GOT3 (cell line): ENCODE measurements around the gene NUDT4.
"Not testable (repeated sequence)": the region's sequence is repeated elsewhere in the genome, so short reads cannot be mapped to it uniquely, and the experiment has no call there.

Experiments used
- DNase-seq: peaks from one replicate; lab custom pipeline; 2025; ENCODE audit warnings: mixed read lengths; lab: John Stamatoyannopoulos, UW

Gene NUDT4

DNA sequence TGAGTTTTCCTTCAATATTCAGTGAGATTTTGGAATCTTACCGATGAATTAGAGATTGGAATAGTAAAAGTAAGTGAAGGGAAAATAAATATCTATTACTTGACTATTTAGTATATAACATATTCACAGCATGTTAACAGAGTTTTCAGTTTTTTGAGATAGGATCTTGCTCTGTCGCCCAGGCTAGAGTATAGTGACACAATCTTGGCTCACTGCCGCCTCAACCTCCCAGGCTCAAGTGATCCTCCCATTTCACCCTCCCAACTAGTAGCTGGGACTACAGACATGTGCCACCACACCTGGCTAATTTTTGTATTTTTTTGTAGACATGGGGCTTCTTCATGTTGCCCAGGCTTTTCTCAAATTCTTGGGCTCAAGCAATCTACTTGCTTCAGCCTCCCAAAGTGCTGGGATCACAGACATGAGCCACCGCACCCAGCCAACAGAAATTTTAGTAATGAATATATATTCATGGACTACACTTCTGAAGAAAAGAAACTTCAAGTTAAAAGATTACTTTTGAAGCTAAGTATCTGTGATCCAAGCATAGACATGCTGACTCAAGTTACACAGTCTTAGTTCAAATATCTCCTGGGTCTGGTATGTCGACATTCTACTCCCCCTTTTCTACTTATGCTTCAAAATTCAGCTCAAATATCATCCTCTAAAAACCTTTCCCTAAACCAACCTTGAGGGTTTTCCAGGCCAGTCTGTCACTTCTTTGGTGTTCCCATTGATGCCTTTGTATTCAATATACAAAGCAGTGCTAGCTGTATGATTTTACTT is 50.2 kb downstream of the NUDT4 start:
- no peak for DNase-seq

DNA sequence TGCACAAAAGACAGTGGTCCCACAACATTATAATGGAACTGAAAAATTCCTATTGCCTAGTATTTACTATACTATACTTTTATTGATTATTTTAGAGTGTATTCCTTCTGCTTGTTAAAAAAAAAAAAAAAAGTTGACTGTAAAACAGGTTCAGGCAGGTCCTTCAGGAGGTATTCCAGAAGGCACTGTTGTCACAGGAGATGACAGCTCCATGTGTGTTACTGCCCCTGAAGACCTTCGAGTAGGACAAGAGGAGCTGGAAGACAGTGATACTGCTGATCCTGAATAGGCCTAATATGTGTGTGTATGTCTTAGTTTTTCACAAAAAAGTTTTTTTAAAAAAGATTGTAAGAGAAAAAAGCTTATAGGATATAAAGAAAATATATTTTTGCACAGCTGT is 51.7 kb downstream of the NUDT4 start:
- DNase-seq: no peak

DNA sequence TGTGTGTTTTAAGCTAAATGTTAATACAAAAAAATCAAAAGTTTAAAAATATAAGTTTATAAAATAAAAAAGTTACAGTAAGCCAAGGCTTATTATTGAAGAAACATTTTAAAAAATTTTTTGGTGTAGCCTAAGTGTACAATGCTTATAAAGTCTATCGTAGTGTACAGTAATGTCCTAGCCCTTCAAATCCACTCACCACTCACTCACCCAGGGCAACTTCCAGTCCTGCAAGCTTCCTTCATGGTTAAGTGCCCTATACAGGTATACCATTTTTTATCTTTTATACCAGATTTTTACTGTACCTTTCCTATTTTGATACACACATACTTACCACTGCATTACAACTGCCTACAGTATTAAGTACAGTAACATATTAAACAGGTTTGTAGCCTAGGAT is 52.1 kb downstream of the NUDT4 start:
- DNase-seq: no peak

DNA sequence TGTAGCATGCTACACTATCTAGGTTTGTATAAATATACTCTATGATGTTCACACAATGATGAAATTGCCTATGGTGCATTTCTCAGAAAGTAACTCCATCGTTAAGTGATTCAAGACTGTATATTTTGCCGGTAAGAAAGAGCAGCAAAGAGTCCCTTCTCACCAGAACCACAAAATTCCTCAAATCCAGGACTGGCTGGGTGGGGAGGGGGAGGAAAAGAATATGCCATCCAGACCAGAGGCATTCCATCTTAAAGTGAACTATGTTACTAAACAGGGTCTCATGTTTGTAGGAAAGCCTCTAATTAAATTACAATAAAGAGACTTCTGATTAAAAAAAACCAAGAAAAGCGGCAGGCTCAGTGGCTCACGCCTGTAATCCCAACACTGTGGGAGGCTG is 52.6 kb downstream of the NUDT4 start:
- DNase-seq: no peak

DNA sequence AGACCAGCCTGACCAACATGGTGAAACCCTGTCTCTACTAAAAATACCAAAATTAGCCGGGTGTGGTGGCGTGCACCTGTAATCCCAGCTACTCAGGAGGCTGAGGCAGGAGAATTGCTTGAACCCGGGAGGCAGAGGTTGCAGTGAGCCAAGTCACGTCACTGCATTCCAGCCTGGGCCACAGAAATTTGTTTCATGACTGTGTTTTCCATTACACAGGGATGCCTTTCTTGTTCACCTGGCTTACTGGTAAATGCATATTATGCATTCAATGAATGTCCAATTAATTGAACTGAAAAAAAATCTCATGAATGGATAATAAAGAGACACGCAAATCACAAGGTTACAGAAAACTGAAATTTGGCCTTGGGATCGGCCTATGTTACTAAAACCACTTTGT is 54.3 kb downstream of the NUDT4 start:
- DNase-seq: not testable (repeated sequence)

DNA sequence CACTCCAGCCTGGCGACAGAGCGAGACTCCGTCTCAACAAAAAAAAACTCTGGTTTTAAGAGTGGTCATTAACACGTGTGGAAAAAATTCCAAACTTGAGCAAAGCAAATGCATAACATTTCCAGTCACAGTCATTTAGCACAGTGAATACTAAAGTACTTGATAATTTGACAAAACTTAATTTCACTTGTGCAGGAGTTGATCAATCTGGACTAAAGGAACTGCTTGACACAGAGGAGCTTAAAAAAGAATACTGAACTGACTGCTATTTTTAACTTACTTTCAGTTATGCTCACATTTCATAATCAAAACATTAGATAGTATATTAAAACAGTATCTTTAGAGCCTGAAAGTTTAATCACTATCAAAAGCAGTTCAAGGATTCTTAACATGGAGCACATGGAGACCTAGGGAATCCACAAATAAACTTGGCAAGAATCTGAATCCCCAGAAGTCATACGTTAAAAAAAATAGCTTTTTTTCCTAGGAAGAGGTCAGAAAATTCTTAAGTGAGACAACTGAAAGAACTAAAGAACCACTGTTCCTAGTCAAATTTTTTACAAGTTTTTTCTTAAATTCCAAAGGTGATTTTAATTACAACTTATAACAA is 56.6 kb downstream of the NUDT4 start:
- DNase-seq: no peak

DNA sequence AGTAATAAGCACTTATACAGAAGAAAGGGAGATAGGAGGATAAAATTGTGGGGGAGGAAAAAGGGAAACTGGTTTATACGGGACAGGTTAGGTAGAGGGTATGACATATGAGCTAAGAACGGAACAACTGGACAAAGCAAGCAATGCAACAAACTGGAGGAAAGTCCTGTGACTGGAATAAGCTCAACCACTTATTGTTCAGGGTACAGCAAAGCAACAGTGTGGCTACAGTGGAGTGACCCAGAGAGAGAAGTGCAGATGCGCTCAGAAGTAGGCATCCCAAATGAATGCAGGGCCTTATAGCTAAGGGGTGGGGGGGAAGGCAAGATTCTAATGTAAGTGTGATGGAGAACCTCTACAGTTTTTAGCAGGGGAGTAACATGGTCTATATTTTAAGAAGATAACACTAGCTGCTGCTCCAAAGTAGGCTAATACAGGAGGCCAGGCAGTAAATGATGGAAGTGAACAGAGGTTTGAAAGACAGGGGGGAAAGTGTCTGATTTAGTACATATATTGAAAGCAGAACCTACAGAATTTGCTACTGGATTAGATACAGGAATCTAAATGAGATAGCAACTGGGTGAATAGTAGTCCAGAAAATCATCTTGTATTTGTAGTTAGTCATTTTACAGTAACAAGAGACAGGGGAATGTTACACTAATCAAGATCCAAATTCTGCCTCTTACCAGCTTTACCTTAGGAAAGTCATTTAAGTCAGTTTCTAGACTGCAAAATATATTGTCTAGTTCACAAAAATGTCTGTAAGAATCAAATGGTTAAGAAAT is 60.7 kb downstream of the NUDT4 start:
- no peak for DNase-seq

DNA sequence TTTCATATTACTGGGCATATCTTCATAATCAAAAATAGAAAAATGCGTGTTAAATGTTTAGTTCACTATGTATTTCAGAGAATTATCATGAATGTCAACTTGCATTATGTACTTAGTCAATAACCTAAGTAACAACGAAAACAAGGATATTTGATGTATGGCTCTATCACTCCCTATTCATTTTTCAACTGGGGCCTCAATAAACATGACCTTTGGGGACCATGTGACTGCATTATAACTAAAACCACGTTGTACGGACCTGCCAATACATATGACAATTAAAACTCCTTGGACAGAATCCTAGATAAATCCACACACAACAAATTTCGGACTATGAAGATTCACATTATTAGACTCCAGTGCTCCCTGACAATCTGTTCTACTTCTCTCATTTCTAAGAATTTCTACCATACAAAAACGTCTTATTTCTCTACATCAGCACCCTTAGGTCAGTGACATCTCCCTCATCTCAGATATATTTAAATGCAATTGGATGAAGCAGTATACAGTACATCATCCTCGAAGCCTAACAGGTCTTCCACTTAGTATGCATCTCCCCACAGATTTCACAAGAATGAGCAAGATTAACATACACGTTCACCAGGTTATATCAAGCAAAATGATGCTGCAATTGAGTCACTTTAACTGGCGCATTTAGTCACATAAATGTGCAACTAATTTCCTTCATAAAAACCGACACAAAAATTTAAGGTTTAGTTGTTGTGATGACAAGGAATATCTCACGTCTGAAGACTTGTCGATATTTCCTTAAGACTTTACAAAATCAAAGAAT is 62.5 kb downstream of the NUDT4 start:
- DNase-seq: no peak

DNA sequence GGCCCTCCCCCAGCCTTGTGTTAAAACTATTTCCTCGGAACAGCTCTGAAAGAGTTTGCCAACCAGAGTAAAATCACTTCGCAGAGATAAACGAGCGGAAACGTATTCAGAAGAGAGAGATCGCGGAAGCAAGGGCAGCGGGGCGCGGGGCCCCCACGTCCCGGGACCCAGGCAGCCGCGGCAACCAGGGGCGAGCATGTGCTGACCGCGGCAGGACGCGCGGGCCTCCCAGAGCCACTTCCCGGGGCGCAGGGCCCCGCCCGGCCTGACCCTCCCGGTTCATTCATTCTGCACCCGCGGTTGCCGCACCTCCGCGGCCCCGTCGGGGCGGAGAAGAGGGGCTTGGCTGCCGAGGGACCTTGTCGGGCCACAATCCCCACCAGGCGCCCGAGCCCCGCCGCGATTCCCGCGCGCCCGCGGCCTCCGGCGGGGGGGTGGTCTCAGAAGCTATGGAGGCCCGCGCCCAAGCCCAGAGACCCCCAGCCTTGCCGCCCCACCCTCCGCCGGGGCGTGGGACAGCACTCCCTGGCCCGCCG is 63.4 kb downstream of the NUDT4 start:
- DNase-seq: no peak

DNA sequence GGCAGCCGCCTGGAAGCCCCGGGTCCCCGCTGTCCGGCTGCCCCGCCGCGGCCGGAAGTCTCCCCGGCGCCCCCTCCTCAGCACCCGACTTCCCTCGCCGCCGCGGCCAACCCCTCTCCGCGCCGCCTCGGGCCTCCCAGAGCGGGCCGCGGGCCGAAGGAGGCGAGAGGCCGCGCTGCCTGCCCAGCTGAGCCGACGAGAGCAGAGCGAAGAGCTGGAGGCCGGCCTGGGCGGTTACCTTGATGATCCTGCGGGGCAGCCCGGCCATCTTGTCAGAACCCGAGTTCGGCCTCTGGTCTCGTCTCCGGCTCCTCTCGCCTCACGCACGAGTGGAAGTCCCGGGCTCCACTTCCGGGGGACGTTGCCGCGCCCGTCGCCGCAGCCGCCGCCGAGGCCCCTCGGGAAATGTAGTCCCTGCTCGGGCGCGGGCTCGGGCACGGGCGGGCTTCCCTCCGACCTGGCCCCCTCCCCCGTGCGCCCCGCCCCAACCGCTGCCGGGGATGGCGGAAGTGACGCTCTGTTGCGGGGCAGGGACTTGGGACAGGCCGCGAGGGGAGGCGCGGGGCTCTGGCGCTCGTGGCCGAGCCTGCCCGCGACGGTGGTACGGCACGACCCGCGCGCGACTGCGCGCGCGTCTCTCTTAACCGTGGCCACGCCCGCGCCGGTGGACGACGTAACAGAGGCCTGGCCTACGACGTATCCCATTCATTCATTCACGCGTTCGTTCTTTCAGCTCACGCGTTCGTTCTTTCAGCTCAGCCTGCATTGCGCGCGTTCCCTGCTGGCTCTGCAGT is 64.1 kb downstream of the NUDT4 start, which contains the start of gene UBE2N:
UBE2N (minus strand) TSS at position 331 of the 794 bp plus-strand sequence; CDS start at position 268, 63 bp downstream.
- peak; percentile 80 for DNase-seq

DNA sequence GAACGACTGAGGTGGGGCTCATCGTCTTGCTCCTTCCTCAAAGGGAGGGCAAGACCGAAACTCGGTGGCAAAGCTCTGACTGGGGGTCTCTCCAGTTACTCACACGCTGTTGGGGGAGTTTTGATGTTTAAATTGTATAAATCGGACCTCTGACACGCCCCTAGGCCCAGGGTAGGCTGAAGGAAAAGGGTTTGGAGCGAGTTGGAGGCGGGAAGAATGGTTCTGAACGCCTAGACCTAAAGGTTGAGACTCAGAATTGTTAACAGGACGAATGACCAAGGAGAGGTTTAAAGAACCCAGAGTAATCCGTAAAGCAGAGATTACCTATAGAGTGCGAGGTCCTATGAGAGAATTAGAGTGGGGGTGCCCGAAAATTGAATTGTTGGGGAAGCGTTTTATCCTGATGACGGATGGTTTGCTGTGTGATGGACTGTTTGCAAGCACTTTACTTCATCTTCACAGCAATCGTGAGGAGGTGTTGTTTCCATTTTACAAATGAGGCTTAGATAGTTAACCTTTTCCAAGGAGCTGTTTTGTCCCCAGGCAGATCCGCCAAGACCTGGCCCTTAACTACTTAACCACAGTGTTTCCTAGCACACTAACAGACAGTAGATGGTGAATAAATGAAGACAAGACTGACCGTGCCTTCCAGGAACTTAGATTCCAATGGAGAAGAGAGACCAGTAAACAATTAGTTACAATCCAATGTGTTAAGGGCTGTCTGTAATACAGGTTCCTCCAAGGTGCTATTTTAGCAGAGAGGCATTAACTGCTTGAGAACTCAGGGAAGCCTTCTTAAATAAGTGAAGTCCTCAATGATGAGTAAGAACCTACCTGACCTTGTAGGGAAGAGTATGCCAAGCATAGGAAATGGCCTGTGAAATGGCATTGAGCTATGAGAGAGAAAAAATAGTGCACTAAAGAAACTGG is 65.0 kb downstream of the NUDT4 start:
- no peak for DNase-seq

DNA sequence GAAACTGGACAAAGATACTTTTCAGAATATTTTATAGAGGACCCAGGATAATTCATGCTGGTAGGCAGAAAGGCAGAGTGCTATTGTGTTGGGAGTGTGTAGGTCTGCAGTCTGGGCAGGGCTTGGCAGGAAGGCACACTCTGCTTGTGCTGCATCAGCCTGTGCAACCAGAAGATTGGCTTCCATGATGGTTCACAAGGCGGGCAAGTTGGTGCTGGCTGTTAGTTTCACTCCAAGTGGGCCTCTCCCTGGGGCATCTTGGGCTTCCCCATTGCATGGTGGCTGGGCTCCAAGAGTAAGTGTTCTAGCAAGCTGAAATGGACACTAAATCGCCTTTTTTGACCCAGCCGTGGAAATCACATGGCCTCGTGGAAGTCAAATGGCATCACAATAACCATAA is 65.9 kb downstream of the NUDT4 start:
- no peak for DNase-seq

DNA sequence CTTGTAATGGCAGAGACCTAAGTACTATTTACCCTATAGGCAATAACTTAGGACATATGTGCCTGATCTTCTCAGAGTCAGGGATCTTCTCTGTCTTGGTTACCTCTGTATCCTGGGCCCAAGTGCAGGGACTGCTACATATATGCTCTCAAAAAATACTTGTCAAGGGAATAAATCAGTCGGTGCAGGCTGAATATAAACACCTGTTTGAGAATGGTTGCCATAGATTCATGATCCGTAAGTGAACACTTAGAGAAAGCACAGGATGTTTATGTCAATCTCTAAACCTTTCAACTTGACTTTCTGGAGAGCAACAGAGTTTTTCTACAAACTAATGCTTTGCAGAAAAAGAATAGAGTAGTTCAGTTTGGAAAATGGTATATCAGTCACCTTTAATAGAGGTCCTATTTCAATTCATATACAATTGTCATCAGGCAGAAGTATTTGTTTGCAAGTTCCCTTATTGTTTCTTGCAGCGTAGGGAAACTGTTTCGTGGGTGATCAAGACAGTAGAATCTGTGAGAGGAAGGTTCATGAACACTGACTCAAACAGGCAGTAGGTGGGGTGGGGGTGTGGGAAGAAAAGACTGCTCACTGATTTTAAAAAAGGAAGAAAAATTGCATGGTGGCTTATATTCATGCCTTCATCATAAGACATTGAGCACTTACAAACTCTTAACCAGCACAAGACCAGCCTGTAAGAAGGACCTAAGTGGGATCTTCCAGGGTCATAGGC is 70.0 kb downstream of the NUDT4 start:
- no peak for DNase-seq

DNA sequence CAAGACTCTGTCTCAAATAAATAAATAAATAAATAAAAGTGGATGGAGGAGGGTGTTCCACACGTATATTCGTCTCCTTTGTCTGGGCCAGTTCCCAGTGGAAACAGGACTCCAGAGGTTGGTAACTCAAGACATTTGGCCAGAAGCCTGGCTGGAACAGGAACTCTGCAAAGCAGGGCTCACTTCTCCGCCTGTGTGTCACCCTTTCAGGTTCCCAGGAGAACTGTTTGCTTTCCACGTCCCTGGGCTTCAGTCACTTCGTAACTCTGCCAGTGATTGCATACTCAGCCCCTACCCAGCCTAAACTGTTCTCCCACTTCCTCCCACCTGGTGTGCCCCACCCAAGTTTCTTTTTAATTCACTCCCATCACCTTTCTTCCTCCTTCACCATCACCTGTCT is 71.1 kb downstream of the NUDT4 start:
- DNase-seq: no peak

DNA sequence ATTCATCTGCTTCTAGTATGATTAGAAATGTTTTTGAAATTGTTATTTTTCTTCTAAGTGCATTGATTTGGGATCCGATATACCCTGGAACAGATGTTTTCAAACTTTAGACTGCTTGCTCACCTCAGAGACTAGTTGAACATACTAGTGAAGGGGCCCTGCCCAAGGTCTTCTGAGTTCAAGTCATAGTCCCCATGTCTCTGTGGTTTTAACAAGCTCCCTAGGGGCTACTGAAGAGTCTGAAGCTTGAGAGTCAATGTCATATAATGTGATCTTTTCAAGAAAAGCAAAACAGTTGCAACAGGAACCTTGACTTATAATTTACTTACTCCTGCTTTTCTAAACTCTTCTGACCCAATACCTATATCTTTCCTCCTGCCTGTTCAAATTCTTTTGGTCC is 71.6 kb downstream of the NUDT4 start:
- no peak for DNase-seq

DNA sequence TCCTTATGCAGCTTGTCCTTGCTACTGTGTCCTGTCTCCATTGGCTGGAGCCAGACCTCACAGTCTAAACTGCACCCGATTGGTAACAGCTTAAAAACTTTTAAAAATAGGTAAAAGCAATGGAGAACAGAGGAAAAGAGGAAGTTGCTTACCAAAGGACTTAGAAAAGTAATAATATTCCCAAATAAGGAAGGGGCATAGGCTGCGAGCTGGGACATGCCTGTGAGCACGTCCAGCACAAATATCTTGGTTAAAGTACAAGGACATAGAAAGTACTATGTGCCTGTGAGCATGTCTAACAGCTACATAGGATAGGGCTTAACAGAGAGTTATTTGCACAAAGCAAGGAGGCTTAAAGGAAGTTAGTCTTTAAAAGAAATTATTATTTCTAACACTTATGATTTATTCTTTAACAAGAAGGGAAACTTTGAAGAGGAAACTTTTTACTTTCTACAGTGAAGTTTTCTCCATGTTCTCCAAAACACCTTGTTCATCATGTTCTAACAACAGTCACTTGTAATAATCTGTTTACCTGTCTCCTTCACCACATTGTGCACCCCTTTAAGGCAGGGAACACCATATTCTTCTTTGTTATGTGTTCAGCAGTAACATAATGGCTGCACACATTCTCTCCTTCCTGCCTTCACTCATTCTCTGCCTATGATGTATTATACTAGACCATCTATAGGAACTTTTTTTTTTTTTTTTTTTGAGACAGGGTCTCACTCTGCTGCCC is 73.9 kb downstream of the NUDT4 start:
- DNase-seq: no peak

DNA sequence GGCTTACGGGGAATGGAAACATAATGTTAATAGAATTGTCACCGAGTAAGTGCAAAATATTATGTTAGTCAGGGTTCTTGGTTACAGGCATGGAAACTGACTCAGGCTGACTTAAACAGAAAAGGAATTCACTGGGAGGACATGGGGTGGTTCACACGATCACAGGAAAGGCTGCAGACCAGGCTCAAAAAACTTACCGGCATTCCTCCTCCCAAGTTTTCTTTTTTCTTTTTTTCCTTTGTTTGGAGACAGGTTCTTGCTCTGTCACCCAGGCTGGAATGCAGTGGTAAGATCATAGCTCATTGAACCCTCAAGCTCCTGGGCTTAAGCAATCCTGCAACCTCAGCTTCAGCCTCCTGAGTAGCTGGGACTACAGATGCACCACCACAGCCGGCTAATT is 75.9 kb downstream of the NUDT4 start:
- no peak for DNase-seq

DNA sequence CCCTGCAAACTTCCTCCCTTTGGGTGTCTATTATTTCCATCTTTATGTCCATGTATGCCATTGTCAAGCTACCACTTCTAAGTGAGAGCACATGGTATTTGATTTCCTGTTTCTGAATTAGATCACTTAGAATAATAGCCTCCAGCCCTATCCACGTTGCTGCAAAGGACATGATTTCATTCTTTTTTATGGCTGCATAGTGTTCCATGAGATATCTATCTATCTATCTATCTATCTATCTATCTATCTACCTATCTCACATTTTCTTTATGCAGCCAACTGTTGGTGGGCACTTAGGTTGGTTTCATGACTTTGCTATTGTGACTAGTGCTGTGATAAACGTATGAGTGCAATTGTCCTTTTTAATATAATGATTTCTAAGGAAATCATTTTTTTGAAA is 78.4 kb downstream of the NUDT4 start:
- DNase-seq: no peak
